ENCODE measurements around the gene MAP6D1.

DNA sequence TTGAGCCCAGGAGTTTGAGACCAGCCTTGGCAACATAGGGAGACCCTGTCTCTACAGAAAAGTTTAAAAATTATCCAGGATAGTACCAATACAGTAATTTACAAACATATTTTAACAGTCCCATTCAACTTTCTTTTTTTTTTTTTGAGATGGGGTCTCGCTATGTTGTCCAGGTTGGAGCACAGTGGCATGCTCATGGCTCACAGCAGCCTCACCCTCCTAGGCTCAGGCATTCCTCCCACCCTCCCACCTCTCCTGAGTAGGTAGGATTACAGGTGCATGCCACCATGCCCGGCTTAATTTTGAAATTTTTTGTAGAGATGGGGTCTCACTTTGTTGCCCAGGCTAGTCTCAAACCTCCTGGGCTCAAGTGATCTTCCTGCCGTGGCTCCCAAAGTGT is 12.5 kb upstream of the MAP6D1 start:
- TF ChIP-seq POLR2A (IDR thresholded peaks at IDR 0.05) (no peak), POLR2AphosphoS5 (IDR thresholded peaks at IDR 0.05) (no peak)
- TF ChIP-seq, protein P1, sequence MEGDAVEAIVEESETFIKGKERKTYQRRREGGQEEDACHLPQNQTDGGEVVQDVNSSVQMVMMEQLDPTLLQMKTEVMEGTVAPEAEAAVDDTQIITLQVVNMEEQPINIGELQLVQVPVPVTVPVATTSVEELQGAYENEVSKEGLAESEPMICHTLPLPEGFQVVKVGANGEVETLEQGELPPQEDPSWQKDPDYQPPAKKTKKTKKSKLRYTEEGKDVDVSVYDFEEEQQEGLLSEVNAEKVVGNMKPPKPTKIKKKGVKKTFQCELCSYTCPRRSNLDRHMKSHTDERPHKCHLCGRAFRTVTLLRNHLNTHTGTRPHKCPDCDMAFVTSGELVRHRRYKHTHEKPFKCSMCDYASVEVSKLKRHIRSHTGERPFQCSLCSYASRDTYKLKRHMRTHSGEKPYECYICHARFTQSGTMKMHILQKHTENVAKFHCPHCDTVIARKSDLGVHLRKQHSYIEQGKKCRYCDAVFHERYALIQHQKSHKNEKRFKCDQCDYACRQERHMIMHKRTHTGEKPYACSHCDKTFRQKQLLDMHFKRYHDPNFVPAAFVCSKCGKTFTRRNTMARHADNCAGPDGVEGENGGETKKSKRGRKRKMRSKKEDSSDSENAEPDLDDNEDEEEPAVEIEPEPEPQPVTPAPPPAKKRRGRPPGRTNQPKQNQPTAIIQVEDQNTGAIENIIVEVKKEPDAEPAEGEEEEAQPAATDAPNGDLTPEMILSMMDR (IDR thresholded peaks at IDR 0.05) = no peak
